Psoas muscle (tissue), 8 donors: ENCODE data around the gene LRRC36. TPM values are rescaled to one million over a fixed set of nuclear protein-coding genes. Genes with fewer than 3 reads are reported as not detected.

ENCODE experiments used
- ATAC-seq, 4 donors: fragments of 200-7000 bp; cut with Tn5 transposase; one replicate each; pipeline ENCODE4 v1.9.1; 2020; ENCODE audit warnings: moderate library complexity in 3 of 4, mild to moderate bottlenecking in 2 of 4
- DNase-seq, 2 donors: peaks; one replicate each; pipeline ENCODE4 v3.0.0-alpha.2; 2020
- H3K27ac ChIP-seq: fragments of 200-600 bp; one replicate; pipeline ENCODE4 v1.8.0; 2022
- H3K27me3 ChIP-seq, 3 donors: fragments of 200-600 bp in 1 of 3; one replicate each; pipeline versions ENCODE4 v1.6.1 to v1.8.0; 2013 to 2022; ENCODE audit warnings: low read length in 2 of 3, mild to moderate bottlenecking in 2 of 3, moderate library complexity in 1 of 3; ENCODE audit not compliant: insufficient read depth in 3 of 3
- H3K36me3 ChIP-seq, 2 donors: fragments of 200-600 bp in 1 of 2; one replicate each; pipeline versions ENCODE4 v1.6.1 to v1.8.0; 2013 to 2022; ENCODE audit warnings: low read depth in 1 of 2, mild to moderate bottlenecking in 1 of 2, moderate library complexity in 1 of 2; ENCODE audit not compliant: insufficient read depth in 1 of 2
- H3K4me1 ChIP-seq: fragments of 200-600 bp; one replicate; pipeline ENCODE4 v1.8.0; 2022
- H3K4me3 ChIP-seq: fragments of 200-600 bp; one replicate; pipeline ENCODE4 v1.8.0; 2022; ENCODE audit warnings: mild to moderate bottlenecking
- H3K9me3 ChIP-seq: fragments of 200-600 bp; one replicate; pipeline ENCODE4 v1.8.0; 2022
- WGBS, 3 donors: extraction: QIAGEN DNeasy Blood & Tissue Kit; methylation state at CpG; one replicate each; pipeline versions ENCODE4 v1.1.6 to v1.1.7; 2013; 5-methylcytosine and 5-hydroxymethylcytosine counted together
- intact Hi-C, 2 donors: fragments of 100-400 bp; cut with DNase I; formaldehyde crosslinking; loops; one replicate each; pipeline versions ENCODE4 v1.11.0 to v1.14.2; 2022
- polyA plus RNA-seq, 3 donors: library from polyadenylated mRNA; stranded (reverse); fragments of 200-250 nt; gene quantifications; one replicate each; pipeline ENCODE4 v1.2.3, GENCODE V29; 2013
- total RNA-seq, 4 donors: library from RNA; stranded (reverse); fragmentation: NEBNext Ultra II Directional in 2 of 4; extraction: Animal tissue kit (Norgen Biotek cat#: 25700) in 2 of 4; gene quantifications; one replicate each; pipeline versions ENCODE4 v1.2.1 to v1.2.4, GENCODE V29; 2021 to 2023
- TF ChIP-seq, protein P1 (sequence below): fragments of 200-600 bp; IDR thresholded peaks from one replicate; pipeline ENCODE4 v1.8.0; 2022; ENCODE audit warnings: antibody characterized with exemption
- donor health status: healthy with polysubstance abuse.
- donor health status: DM: no; HTN: no; CAD: no; lungs with moderate emphysema.
- donor health status: Bipolar disorder and iron deficiency.
- donor health status: healthy.
- donor health status: DM: yes; HTN: yes; CAD: no.
- donor health status: DM: no; HTN: no; CAD: no.
- donor health status: DM: no; HTN: no; CAD: no.
- donor health status: DM: yes; HTN: yes; CAD: no.

The LRRC36 gene
- total and polyA plus RNA-seq, 7 donors: 0.06 to 0.25 (median 0.11) TPM; not detected in 4

- no peak overlapping the region for H3K4me3 ChIP-seq
- no peak for ATAC-seq
- H3K4me1 ChIP-seq: no peaks in the 10 kb centered on the region
- TF ChIP-seq, protein P1, sequence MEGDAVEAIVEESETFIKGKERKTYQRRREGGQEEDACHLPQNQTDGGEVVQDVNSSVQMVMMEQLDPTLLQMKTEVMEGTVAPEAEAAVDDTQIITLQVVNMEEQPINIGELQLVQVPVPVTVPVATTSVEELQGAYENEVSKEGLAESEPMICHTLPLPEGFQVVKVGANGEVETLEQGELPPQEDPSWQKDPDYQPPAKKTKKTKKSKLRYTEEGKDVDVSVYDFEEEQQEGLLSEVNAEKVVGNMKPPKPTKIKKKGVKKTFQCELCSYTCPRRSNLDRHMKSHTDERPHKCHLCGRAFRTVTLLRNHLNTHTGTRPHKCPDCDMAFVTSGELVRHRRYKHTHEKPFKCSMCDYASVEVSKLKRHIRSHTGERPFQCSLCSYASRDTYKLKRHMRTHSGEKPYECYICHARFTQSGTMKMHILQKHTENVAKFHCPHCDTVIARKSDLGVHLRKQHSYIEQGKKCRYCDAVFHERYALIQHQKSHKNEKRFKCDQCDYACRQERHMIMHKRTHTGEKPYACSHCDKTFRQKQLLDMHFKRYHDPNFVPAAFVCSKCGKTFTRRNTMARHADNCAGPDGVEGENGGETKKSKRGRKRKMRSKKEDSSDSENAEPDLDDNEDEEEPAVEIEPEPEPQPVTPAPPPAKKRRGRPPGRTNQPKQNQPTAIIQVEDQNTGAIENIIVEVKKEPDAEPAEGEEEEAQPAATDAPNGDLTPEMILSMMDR: no peak
- no peak for DNase-seq
- no peaks in the 10 kb centered on the region for H3K9me3 ChIP-seq
- no peaks in the 10 kb centered on the region for H3K27me3 ChIP-seq
- intact Hi-C loops: no loop called here
- WGBS, 3 donors: 30 to 41% (median 31%) methylated on average over 2 of the region's 2 CpGs
- H3K27ac ChIP-seq: no peak overlapping the region
- H3K36me3 ChIP-seq: no peaks in the 10 kb centered on the region
Observed at GRCh38 chr16:67339453-67339852, 12.8 kb downstream of the LRRC36 start.

DNA sequence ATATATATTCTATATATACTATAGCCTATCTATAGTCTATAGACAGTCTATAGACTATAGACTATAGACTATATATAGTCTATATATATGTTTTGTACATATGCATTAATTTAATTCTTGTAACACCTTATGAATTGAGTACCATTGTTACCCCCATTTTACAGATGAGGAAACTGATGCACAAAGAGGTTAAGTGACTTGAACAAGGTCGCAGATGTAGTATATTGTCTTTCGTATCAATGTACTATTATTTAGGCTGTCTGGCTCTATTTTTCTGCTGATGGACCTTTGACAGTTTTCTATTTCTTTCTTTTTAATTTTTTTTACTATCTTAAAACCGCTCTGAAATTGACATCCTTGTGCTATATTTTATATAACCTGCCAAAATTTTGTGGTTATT lies 14.6 kb downstream of the LRRC36 start:
- WGBS, 3 donors: 89 to 96% (median 93%) methylated on average over 3 of the region's 3 CpGs
- TF ChIP-seq, protein P1: no peak
- Histone ChIP-seq H3K27me3 (no peaks in the 10 kb centered on the region), H3K36me3 (no peaks in the 10 kb centered on the region), H3K27ac (no peak overlapping the region), H3K4me1 (no peaks in the 10 kb centered on the region), H3K9me3 (no peaks in the 10 kb centered on the region), H3K4me3 (no peak overlapping the region)
- intact Hi-C loops: no loop called here
- ATAC-seq (no peak), DNase-seq (no peak)

DNA sequence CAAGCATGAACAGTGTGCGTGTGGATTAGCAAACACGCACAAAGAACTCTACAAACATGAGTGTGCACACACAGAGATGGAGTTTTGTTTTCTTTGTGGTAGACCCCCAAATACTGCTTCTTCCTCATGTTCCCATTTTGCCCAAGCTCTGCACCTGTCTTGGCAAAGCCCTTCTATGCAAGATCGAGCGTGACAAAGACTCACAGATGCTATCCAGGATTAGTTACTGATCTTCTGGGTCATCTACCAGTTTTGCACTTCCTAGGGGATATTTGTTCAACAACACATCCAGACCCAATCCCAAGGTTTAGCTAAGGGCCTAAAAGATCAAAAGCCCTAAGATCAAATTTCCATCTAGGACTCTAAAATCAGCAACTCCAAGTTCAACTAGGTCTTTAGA lies 16.0 kb downstream of the LRRC36 start:
- Histone ChIP-seq H3K27me3 (no peaks in the 10 kb centered on the region), H3K27ac (no peak overlapping the region), H3K9me3 (no peaks in the 10 kb centered on the region), H3K4me3 (no peak overlapping the region), H3K36me3 (no peaks in the 10 kb centered on the region), H3K4me1 (no peaks in the 10 kb centered on the region)
- WGBS, 3 donors: 70 to 78% (median 75%) methylated on average over 4 of the region's 4 CpGs
- no peak for DNase-seq
- intact Hi-C loops: no loop called here
- TF ChIP-seq, protein P1: no peak
- ATAC-seq: no peak

DNA sequence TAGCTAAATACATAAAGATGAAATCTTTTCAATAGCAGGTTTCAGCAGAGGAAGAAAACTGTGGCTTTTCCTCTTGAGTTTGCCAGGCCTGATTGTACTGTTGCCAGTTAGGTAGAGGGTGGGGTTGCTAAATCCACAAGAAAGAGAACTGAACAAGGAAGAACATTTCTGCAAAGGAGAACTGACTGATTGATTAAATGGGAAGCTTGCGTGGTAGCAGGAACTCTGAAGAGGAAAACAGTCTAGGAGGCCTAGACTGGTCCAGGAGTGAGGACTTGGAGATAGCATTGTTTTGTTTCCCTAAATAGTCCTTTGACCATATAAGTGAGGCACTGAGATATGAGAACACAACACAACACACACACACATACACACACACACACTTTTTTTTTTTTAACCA lies 18.8 kb downstream of the LRRC36 start:
- Histone ChIP-seq H3K4me3 (no peak overlapping the region), H3K27me3 (no peaks in the 10 kb centered on the region), H3K27ac (no peak overlapping the region), H3K36me3 (no peaks in the 10 kb centered on the region), H3K9me3 (no peaks in the 10 kb centered on the region), H3K4me1 (no peaks in the 10 kb centered on the region)
- DNase-seq: no peak
- no peak for ATAC-seq
- intact Hi-C loops: no loop called here
- WGBS, 3 donors: 64 to 77% (median 75%) methylated on average over 1 of the region's 1 CpG
- TF ChIP-seq, protein P1: no peak

- H3K9me3 ChIP-seq: no peaks in the 10 kb centered on the region
- DNase-seq (no peak), ATAC-seq (no peak)
- no peaks in the 10 kb centered on the region for H3K4me1 ChIP-seq
- 75 to 80% (median 79%) methylated on average over 3 of the region's 3 CpGs for WGBS, 3 donors
- H3K27me3 ChIP-seq: no peaks in the 10 kb centered on the region
- no peaks in the 10 kb centered on the region for H3K36me3 ChIP-seq
- H3K27ac ChIP-seq: no peak overlapping the region
- H3K4me3 ChIP-seq: no peak overlapping the region
- TF ChIP-seq, protein P1: no peak
- intact Hi-C loops: no loop called here
Observed at GRCh38 chr16:67346341-67346740, 19.7 kb downstream of the LRRC36 start.
